Activated T-helper 1 cell treated with anti-CD3 and anti-CD28 coated beads, Interleukin-2, amount 50 U/mL, for 16 hours (primary cell): Measurements from ENCODE around the gene ANO4.

Experiments used
- DNase-seq, 2 donors: peaks; one replicate each; pipeline ENCODE4 v3.0.0-alpha.2; 2020; ENCODE audit warnings: low read depth in 1 of 2, low spot score in 1 of 2

Gene ANO4

GRCh38 chr12:100794441-100795173, at the start of gene ANO4:
ANO4 (plus strand) TSS chr12:100794776; CDS start chr12:100901786, 107,010 bp downstream.
- DNase-seq: no peak

DNA sequence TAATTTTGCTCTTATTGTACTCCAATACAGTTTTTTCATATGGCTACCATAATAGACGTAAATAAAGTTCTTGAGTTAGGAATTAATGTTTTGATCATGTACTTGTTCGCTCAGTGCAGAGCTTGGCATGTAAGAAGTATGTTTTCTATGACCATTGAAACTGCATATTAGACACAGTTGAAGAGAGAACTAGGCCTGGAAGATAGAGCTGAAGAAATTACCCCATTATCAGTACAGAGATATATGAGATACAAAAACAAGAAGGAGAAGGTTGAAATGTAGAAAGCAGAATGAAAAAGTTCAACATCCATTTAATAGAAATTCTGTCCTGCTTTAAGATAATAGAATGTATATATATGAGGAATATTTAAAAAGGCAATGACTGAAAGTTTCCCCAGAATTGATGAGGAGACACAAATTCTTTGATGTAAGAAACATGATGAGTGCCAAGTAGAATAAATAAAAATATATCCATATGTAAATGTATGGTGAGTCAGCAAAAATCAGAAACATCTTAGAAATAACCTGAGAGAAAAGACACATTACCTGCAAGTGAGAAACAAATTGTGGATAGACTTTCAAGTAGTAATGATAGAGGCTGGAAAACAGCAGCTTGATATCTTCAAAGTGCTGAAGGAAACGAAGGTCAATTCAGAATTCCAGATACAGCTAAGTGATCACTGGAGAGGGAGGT, 49.1 kb upstream of the ANO4 start:
- DNase-seq: no peak

DNA sequence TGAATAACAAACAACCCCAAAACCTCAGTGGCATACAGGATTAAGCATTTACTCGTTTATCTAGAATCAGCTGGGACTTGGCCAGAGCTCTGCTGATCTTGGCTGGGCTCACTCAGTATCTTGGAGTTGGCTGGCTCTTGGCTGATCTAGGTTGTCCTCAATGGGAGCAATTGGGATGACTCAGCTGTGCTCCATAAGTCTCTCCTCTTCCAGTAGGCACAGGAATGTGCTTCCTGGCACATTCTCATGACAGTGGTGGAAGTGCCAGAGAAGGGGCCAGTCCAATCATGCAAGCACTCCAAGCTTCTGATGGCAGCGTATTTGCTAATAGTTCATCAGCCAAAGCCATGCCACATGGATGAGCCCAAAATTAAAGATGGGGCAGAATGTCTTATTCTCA, 41.7 kb upstream of the ANO4 start:
- no peak for DNase-seq

GRCh38 chr12:100753837-100754236, 40.7 kb upstream of the ANO4 start:
- DNase-seq: no peak

GRCh38 chr12:100755186-100755585, 39.4 kb upstream of the ANO4 start:
- no peak for DNase-seq

DNA sequence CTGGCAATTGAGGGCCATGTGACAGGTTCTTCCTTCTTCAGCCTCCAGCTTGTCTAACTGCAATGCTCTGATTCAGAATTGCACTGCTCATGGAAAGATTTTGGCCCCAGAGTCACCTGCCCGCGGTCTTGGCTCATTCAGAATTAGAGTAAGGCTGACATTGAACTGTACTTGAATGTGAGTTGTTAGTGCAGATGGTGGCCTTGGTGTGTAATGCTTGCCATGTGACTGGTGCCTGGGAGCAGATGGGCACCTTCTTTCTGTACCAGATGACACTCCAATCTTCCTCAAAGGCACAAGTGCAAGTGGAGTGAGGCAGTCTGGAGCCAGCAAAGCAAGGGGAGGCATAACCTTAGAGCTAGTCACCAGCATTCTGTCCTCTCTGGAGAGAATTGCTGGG, 36.5 kb upstream of the ANO4 start:
- no peak for DNase-seq

DNA sequence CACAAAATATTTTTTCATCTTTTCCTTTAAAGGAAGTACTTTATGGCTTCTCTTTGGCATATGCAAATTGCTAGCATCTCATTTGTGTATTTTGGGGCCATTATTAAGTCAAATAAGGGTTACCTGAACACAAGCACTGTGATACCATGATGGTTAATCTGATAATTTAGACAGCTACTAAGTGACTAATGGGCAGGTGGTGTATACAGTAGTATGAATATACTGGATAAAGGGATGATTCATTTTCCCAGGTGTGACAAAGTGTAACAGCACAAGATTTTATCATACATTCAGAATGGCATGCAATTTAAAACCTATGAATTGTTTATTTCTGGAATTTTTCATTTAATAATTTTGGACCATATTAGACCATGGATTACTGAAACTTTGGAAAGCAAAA, 27.2 kb upstream of the ANO4 start:
- no peak for DNase-seq

- no peak for DNase-seq
These were observed 26.6 kb upstream of the ANO4 start for GRCh38 chr12:100767950-100768349.

GRCh38 chr12:100778967-100779590, 15.5 kb upstream of the ANO4 start:
- no peak for DNase-seq

DNA sequence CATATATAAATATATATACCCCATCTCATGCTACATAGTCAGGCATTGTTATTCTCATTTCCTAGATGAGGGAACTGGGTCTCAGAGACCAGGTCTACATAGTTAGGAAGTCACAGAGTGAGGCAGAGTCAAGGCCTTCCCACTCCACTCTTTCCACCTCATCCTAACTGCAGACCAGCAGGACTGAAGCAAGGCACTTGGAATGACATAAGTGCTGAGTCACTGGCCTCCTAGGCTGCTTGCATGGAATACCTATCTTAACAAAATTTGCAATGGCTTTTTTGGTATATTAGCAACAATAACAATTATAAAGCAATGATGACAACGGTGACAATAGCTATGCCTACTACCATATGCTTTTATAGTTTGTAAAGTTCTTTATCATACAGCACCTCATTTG, 5.4 kb upstream of the ANO4 start:
- DNase-seq: no peak

DNA sequence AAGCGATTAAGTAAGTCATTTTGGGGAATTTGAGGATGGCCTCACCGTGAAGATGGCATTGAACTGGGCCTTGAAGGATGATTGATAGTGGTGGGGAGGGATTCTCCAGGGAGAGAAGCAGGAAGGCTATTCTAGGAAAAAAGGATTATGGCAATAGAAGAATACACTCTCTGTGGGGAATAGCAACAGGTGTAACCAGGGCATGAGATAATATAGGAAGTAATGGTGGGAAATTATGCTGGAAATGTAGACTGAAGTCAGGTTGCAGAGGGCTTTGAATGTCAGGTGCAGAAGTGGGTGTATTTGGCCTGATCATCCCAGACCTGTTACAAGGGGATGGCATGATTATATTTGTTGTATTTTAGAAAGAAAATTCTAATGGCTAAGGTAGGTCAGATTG, 4.6 kb upstream of the ANO4 start:
- no peak for DNase-seq

- no peak for DNase-seq
These were observed 4.0 kb upstream of the ANO4 start for GRCh38 chr12:100790552-100790951.

GRCh38 chr12:100793182-100793581, 1.4 kb upstream of the ANO4 start:
- no peak for DNase-seq

DNA sequence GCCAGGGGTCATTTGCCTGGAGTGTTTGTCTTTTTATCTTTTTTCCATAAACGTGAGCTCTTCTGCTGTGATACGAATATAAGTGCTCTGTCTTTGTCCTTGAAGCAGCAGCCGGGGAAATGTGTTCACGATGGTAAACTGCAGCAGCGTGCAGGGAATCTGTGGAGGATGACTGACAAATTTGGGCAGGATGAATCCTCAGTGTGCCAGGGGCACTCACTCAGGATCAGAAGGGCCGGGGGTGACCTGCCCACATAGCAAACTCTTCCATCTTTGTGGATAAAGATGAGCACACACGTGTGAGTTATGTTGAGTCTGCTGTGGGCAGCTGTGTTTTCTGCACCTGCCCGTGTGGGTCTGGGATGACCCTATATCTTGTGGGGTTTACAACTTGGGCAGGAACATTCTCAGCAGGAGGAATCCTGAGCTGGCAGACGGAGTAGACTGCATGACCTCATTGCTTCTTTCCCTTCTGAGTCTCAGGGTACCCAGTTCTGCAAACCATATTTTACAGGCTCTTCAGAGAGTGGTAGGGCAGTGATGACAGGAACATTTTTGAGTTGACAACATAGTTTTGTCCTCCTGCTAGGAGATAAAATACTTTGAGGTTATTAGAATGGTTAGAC, 711 bp downstream of the ANO4 start:
- no peak for DNase-seq

DNA sequence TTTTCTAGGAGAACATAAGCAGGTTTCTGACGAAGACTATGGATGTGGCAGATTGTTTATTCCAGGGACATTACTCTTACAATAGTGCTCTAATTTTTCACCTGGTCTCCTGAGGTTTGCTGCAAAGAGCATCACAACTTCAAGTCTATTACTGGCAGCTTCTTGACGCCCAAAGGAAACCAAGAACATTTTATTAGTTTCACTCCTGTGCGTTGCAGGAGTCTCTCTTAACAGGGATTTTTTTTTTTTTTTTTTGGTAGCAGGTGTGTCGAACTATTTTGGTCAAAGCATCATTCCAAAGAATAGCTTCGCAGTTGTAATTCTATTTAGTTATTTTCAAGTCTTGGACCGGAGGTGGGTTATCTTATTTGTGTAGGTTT, 1.2 kb downstream of the ANO4 start:
- no peak for DNase-seq

DNA sequence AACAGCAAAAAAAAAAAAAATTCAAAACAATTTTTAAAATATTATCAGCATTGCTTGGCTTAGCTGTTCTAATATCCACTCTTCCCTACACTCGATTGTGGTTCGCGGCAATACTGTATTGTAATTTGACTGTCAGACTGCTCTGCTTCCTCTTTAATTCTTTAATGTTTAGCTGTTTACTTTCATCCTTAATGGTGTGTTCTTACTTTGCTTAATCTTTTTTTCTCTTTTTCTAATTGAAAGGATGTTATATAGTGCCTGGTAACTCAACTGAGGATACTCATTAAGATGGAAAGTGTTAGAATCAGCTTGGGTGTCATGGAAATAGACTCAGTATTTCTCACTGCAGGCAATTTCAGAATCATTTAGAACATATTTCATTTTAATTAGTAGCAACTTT, 2.0 kb downstream of the ANO4 start:
- DNase-seq: no peak

DNA sequence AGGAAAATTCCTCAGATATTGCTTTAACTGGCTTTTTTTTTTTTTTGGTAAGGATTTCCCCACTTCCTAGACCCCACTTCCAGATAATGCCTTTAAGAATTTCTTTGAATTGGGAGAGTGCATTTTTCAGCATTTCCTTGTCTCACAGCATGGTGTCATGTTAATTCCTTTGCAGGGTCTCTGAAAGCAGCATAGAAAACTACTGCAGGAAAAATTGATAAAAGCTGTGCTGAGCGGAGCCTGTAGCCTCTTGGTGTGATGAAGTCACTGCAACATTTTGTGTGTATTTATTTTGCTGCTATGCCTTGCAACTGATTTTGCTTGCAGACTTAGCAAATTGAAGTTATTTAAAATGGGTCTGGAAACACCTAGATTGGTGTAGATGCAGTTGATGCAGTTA, 2.7 kb downstream of the ANO4 start:
- no peak for DNase-seq

- DNase-seq: no peak
These were observed 3.2 kb downstream of the ANO4 start for GRCh38 chr12:100797786-100798185.

- DNase-seq: no peak
These were observed 3.9 kb downstream of the ANO4 start for GRCh38 chr12:100798286-100799160.

- no peak for DNase-seq
These were observed 5.2 kb downstream of the ANO4 start for GRCh38 chr12:100799770-100800169.

GRCh38 chr12:100800723-100801122, 6.1 kb downstream of the ANO4 start:
- DNase-seq: no peak
